Mesenteric fat pad (tissue), 1 donor: ENCODE data around the gene RBMS3. TPM values are rescaled to one million over a fixed set of nuclear protein-coding genes. Genes with fewer than 3 reads are reported as not detected.
"Not testable (repeated sequence)": the region's sequence is repeated elsewhere in the genome, so short reads cannot be mapped to it uniquely, and the experiment has no call there.

Source experiments
- DNase-seq: peaks from one replicate; pipeline ENCODE4 v3.0.0-alpha.2; 2020; ENCODE audit warnings: low spot score
- total RNA-seq: library from RNA; stranded (reverse); fragmentation: NEBNext Ultra II Directional; extraction: Animal tissue kit (Norgen Biotek cat#: 25700); gene quantifications from one replicate; pipeline ENCODE4 v1.2.1, GENCODE V29; 2021
- donor health status: DM: yes; HTN: yes; CAD: no.

Gene RBMS3
- total RNA-seq, 1 donor from 2014 or later: 127 TPM

DNA sequence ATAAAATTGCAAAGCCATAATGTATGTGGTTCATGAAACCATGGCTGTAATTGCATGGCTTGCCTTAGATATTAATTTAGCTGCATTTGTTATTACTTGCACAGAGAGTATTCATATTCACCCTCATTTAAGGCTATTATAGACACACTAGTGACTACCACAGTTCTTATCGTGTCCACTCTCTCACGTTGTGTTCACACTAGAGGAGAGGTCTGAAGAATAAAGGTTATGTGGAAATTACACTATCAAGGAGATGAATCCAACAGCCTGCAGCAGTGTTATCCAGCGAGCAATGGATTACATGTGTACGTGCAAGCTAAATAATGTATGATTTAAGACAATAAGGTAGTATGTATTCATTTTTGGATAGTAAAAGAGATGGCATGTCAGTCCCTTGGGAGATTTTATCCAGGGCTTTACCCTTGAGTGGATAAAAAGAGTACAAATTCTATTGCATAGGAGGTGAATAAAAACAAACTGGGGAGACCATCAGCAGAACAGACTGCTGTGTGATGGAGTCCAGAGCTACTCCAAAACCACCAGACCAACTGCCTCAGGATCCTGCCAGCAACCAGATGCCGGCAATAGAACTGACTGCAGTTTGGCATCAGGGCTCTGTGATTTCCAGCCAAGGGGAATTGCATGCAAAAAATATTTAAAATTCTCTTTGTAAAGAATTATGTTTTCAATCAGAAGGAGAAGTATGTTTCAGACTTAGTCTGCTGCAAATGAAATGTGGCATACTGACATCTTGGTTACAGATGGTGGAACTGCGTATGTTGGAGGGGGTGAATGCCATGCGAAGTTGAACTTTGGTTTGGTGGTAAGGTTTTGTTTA lies 146.6 kb downstream of the RBMS3 start:
- no peak for DNase-seq

- no peak for DNase-seq
Measured at GRCh38 chr3:29429055-29429679, 148.3 kb downstream of the RBMS3 start.

- no peak for DNase-seq
Measured at GRCh38 chr3:29430558-29430971, 149.7 kb downstream of the RBMS3 start.

DNA sequence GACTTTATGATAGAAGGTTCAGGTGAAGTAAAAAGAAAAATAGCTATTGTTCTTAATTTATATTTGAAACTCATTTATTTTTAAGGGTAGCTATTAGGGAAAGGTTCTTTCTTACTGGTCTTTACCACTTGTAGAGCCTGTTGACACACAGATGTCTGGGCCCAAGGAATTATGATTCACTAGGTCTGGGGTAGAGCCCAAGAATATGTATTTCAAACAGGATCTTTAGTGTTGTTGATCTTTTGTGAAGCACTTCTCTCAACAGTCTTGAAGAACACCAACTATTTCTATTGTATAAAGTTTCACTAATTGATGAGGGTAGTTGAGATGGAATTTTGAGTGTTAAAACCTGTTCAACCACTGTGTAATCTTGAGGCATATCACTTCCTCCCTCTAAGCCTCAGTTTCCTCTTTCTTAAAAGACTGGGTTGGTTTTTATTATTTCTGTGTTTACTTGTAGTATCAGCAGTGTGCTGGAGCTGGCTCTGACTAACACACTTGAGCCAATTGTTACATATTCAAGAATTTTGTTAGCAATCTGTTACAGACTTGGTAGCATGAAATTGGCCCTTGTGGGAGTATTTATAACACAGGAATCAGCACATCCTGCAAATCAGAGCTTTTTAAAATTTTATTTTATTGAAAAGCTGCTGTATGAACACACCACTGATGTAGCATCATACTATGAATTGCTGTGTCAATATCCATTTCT lies 155.9 kb downstream of the RBMS3 start:
- no peak for DNase-seq

DNA sequence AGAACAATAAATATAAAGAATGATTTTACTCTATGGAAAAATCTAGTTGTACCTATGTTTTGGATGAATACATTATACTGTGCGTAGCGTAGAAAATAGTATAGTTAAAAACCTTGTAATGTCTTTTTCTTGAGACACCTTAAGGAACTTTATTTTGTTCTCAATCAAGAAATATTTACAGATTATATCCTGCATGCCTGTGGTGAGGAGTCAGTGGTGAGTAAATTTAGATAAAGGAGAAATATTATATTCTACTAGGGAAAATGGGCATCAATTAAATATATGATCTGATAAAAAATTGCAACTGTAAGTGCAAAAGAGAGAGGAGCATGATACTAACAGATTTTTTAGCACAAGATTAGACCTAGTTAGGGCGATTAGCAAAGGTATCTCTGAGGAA lies 157.7 kb downstream of the RBMS3 start:
- DNase-seq: no peak

DNA sequence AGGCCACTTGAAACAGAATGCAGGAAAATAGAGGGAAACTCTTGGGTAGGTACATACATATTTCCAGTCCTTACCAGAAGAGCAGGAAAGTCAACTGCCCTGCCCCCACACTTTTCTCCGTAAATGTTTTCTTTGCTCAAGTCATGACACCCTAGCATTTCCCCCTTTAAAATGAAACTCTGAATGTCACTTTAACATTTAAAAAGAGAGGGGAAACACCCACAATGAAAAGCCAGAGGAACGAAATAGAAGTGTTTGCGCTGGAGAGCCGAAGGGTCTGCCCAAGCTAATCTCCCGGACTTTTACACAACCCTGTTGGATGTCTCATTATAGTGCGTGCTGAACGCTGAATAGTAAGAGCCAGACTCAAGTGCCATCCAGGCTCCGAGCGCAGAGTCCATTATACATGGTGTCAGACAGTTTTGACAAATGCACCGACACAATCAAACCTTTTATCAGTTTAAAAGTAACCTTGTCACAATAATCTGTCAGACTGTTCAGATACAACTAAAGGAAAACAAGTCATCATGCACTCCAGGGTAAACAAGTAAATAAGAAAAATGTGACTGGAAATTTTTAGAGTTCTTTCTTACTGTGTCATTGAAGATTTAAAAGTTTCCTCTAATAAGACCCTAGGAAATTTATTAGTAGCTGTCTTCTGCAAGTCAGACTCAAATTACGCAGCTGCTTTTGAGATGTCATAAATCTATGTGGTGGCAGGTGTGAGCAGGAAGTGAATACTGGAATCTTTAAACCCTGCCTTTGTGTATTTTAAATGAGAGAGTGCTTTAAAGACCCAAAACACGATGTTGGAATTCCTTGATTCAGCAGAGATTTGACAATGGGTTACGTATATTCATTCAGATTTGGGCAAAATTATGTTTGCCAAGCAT lies 159.8 kb downstream of the RBMS3 start:
- no peak for DNase-seq

GRCh38 chr3:29441422-29441821 lies 160.6 kb downstream of the RBMS3 start:
- no peak for DNase-seq

DNA sequence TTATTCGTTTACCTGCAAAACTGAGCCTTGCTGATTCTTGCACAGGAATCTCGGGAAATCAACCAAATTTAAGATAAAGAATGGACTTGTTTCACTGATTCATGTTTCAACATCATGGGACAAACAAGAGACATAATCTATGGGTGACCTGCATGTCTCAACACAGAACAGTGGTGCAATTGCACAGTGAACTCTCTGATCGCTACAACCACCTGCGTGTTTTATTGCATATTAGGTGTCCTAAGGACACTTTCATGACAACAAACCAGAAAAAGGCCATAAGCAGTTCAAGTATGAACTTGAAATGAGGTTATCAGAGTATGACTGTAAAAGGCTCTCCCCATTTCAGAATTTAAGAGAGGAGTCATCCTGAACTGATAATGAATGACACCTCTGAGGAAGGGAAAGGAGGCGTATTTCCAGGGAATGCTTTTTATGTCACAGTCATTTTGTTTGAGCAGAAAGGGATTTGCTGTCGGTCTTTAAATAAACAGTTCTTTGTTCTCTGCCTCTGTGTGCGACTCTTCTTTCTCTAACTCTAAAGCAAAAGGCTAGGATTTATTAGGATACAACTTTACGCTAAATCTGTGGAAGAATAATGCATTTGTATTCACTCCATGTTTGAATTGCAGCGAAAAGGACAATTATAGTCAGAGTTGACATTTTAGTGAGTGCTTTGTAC lies 167.2 kb downstream of the RBMS3 start:
- no peak for DNase-seq

DNA sequence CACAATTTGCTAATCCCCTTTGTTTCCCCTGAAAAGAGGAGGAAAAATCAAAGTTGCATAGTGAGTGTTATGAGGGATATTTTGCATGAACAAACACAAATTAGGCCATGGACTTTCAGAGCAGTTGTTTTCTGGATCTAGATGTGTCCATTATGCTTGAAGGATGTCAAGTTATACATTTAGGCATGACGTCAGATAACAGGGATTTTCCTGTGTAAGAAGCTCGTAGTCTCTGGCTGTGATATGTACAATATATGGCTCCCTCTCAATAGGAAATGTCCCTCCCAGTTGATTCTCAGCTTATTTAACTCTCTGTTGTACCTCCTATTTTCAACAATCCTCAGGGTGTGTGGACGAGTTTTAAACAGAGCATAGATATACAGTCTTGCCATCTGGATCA lies 171.0 kb downstream of the RBMS3 start:
- no peak for DNase-seq

GRCh38 chr3:29452934-29453283 lies 172.0 kb downstream of the RBMS3 start:
- DNase-seq: no peak

DNA sequence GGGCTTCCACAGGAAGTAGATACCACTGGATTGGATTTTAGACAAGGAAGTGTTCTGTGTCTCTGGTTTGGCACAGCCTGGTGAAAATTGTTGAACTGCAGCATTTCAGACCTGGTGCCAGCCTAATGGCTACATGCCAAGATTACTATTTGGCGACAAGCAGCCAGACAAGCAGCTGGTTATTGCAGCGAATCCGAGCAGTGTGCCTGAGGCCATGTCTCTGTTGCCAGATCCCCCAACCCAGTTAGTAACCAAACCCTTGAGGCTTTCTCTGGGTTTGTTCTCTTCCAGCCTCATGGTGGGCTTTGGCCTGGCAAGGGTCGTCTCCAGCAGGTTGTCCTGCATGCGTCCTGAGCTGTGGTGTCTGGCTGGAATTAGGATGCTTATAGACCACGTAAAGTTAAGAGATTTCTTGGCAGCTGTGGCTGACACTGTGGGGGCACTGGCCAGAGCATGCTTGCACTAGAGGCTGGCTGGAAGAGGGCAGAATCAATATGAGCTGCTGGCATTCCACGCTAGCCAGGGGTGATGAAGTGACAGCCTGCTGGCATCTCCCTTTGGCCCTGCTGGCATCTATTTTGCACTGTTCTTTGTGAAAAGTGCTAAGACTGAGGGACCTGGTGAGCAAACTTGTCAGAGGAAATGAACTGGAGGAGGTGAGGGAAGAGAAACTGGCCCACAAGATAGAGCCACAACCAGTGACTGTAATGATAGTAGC lies 172.6 kb downstream of the RBMS3 start:
- no peak for DNase-seq

DNA sequence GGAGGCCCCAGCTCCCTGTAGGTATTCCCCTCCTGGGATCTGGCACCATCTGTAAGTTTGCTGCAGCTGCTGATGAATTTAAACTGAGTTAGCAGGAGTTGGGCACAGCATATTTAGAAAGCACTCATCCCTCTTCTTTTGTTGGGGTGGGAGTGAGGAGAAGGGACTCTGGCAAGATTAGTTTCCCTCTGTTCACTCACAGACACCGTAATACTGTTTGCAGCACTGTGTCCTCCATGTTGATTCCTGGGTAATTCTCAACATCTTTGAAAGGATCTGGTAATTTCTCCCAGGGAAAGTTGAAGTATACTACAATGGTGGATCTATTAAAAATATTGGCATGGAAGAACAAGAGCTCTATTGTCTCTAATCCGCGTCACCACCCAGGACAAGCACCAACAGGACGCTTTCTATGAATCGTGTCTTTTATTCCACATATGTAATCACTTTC lies 173.3 kb downstream of the RBMS3 start:
- DNase-seq: no peak

DNA sequence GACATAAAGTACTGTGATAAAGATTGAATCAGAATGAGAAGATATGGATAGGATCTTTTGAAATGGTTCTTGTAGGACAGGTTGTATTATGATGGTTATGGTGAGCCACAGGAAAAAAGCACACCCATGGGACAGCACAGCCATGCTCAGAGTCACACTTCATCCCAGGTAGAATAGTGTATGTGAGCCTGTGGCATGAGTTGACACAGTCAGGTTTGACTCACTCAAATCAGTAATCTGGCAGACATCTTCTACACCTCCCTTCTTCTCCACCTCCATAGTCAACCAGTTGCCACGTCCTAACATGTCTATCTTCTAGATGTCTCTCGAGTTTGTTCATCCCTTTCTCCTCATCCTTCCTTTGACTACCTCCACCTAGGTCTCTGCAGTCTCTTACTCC lies 176.0 kb downstream of the RBMS3 start:
- DNase-seq: no peak

GRCh38 chr3:29463304-29463703 lies 182.4 kb downstream of the RBMS3 start:
- DNase-seq: no peak

DNA sequence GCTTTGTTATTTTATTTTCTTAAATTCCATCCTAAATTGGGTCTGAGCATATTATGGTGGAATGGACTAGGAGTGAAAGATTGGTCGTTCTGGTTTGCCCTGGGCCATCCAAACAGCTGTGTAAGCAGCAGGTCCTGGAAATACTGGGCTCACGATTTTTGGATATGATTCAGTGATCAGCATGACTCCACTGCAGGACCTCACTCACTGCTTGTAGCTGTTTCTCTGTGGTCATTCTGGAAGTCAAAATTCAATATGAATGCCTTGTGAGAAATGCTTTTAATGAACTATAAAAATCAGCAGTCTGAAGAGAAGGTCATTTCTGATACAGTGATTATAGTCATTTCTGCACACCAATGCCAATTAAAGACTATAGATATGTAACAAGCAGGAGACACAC lies 185.0 kb downstream of the RBMS3 start:
- no peak for DNase-seq

DNA sequence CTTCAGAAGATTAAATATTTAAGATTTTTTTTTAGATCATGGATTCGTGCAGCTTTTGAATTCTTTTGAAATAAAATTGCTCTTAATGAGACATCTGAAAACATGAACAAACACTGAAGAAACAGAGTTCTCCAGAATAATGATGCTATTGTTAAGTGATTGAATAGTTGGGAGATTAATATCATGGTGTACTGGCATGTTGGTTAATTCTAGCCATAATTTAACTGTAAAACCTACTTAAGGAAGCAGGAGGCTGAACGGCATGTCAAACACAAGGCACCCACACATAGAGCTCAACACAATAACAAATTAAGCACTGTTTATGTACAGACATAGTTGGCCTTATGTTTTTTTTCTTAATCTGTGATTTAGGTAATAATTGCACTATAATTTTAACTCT lies 185.6 kb downstream of the RBMS3 start:
- no peak for DNase-seq

- DNase-seq: no peak
Measured at GRCh38 chr3:29468187-29468586, 187.3 kb downstream of the RBMS3 start.

DNA sequence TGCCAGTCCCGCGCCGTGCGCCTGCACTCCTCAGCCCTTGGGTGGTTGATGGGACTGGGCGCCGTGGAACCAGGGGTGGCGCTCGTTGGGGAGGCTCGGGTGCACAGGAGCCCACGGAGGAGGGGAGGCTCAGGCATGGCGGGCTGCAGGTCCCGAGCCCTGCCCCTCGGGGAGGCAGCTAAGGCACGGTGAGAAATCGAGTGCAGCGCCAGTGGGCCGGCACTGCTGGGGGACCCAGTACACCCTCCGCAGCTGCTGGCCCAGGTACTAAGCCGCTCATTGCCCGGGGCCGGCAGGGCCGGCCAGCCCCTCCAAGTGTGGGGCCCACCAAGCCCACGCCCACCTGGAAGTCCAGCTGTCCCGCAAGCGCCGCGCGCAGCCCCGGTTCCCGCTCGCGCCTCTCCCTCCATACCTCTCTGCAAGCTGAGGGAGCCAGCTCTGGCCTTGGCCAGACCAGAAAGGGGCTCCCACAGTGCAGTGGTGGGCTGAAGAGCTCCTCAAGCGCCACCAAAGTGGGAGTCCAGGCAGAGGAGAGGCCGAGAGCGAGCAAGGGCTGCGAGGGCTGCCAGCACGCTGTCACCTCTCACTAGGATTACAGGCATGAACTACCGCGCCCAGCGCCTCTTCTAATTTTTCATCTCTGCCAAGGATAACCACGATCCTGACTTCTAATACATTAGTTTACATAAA lies 192.8 kb downstream of the RBMS3 start:
- DNase-seq: not testable (repeated sequence)

GRCh38 chr3:29475305-29475840 lies 194.5 kb downstream of the RBMS3 start:
- no peak for DNase-seq
